ENCODE results near the gene KBTBD13.

KBTBD13 gene

DNA sequence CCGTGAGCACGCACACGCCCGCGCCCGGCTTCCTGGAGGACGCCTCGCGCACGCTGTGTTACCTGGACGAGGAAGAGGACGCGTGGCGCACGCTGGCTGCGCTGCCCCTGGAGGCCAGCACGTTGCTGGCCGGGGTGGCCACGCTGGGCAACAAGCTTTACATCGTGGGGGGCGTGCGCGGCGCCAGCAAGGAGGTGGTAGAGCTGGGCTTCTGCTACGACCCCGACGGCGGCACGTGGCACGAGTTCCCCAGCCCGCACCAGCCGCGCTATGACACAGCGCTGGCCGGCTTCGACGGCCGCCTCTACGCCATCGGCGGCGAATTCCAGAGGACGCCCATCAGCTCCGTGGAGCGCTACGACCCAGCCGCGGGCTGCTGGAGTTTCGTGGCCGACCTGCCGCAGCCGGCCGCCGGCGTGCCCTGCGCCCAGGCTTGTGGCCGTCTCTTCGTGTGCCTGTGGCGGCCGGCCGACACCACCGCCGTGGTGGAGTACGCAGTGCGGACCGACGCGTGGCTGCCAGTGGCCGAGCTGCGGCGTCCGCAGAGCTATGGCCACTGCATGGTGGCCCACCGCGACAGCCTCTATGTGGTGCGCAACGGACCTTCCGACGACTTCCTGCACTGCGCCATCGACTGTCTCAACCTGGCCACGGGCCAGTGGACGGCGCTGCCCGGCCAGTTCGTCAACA is 890 bp downstream of the KBTBD13 start:
- DNase-seq (ENCODE audit: low read depth, low spot score): no peak
- TF ChIP-seq, protein P1, sequence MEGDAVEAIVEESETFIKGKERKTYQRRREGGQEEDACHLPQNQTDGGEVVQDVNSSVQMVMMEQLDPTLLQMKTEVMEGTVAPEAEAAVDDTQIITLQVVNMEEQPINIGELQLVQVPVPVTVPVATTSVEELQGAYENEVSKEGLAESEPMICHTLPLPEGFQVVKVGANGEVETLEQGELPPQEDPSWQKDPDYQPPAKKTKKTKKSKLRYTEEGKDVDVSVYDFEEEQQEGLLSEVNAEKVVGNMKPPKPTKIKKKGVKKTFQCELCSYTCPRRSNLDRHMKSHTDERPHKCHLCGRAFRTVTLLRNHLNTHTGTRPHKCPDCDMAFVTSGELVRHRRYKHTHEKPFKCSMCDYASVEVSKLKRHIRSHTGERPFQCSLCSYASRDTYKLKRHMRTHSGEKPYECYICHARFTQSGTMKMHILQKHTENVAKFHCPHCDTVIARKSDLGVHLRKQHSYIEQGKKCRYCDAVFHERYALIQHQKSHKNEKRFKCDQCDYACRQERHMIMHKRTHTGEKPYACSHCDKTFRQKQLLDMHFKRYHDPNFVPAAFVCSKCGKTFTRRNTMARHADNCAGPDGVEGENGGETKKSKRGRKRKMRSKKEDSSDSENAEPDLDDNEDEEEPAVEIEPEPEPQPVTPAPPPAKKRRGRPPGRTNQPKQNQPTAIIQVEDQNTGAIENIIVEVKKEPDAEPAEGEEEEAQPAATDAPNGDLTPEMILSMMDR (IDR thresholded peaks at IDR 0.05; ENCODE audit: low read depth, low read length): no peak
- in situ Hi-C loops (cut with HindIII; ENCODE audit: low sequenced_read_pairs): no loop called here
- no peak overlapping the region for H3K4me3 ChIP-seq (ENCODE audit: low read depth, low read length)

DNA sequence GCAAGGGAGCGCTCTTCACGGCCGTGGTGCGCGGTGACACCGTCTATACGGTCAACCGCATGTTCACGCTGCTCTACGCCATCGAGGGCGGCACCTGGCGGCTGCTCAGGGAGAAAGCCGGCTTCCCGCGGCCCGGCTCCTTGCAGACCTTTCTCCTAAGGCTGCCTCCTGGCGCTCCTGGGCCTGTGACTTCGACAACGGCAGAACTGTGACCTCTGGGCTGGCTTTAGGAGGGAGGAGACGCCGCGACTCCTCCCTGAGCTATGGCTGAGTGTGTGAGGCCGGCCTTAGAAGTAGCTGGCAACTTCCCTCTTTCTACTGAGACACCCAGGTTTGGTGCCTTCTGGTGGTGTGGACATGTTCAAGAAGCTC is 1.4 kb downstream of the KBTBD13 start:
- in situ Hi-C loops (cut with HindIII; ENCODE audit: low sequenced_read_pairs): no loop called here
- H3K4me3 ChIP-seq (ENCODE audit: low read depth, low read length): no peak overlapping the region
- TF ChIP-seq, protein P1 (IDR thresholded peaks at IDR 0.05; ENCODE audit: low read depth, low read length): peak; percentile 77
- peak; percentile 47 for DNase-seq (ENCODE audit: low read depth, low spot score)

DNA sequence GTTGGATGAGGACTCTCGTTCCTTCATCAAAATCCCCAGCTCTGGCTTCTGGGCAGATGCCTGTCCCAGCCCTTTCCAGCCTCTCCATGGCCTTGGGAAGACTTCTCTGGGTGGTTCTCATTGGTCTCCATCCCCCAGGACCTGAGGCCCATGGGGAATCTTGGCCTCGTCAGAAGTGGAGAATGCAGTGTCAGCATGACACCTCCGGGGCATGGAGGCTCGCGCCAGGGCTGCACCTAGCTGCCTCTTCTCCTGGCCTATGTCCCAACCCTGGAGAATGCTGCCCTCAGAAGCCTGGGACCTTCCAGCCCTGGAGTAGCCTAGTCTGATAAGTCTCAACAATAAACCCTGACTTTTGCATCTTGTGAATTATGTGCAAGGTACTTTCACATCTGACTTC is 3.0 kb downstream of the KBTBD13 start:
- no peak for DNase-seq (ENCODE audit: low read depth, low spot score)
- in situ Hi-C loops (cut with HindIII; ENCODE audit: low sequenced_read_pairs): no loop called here
- TF ChIP-seq, protein P1 (IDR thresholded peaks at IDR 0.05; ENCODE audit: low read depth, low read length): no peak
- H3K4me3 ChIP-seq (ENCODE audit: low read depth, low read length): no peak overlapping the region

DNA sequence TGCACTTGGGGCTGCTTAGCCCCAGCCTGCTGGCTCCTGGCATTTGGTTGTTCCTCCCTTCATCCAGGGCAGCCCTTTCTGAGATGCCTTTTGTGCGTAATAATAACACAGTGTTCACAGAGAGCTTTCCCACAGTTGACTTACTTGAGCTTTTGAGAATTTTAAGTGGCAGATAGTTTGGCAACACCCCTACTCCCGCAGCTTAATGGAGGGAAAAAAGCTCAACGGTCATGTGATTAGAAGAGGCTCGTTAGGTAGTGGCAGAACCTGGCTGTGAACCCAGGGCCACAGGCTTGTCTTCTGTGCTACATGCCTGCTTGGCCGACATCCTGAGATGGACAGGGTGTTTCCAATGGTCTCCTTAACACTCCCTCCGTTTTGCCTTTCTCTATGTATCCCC is 4.7 kb downstream of the KBTBD13 start:
- H3K4me3 ChIP-seq (ENCODE audit: low read depth, low read length): no peak overlapping the region
- in situ Hi-C loops (cut with HindIII; ENCODE audit: low sequenced_read_pairs): no loop called here
- DNase-seq (ENCODE audit: low read depth, low spot score): no peak
- TF ChIP-seq, protein P1 (IDR thresholded peaks at IDR 0.05; ENCODE audit: low read depth, low read length): no peak

DNA sequence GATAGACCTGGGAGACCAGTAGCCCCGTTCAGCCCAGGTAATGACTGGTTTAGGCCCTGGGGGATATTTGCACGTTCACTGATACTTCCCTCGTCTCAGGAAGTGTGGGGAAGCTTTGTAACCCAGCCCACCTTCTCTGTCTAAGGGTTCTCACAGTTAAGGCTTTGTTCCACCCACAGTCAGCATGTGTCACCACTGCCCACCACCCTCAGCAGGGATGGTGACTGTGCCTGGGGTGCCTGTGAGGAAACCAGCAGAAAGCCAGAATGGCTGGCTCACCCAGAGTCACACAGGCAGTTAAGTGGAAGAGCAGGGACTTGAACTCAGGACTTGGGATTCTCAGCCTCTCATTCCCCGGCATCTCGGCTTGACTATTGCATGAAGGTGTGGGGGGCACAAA is 5.2 kb downstream of the KBTBD13 start:
- TF ChIP-seq, protein P1 (IDR thresholded peaks at IDR 0.05; ENCODE audit: low read depth, low read length): no peak
- in situ Hi-C loops (cut with HindIII; ENCODE audit: low sequenced_read_pairs): no loop called here
- DNase-seq (ENCODE audit: low read depth, low spot score): no peak
- no peak overlapping the region for H3K4me3 ChIP-seq (ENCODE audit: low read depth, low read length)

DNA sequence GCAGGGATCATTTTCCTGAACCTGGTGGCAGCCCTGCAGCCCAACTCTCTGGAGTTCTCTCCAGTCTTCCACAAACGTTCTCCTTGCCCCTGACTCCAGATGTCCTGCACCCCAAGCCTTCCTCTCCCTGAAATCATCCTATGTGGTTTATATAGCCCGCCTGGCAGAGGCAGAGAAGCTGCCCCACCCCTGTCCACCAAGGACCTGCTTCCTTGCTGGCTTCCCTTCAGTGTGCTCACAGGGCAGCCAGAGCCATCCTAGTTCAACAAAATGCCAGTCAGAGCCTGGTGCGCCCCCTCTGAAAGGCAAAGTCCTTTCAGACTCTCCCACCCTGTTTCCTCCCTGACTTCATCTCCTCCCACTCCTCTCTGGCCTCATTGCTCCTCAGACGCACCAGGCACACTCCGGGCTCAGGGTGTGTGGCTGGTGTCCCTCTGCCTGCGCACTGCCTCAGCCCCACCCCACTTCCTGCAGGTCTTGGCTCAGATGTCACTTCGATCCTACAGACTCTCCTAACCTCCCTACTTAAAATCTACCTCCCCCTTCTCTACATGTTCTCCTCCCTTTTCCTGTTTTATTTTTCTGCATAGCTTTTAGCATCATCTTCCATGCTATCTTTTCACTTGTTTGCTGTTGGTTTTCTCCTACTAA is 5.9 kb downstream of the KBTBD13 start:
- in situ Hi-C loops (cut with HindIII; ENCODE audit: low sequenced_read_pairs): no loop called here
- no peak for DNase-seq (ENCODE audit: low read depth, low spot score)
- no peak overlapping the region for H3K4me3 ChIP-seq (ENCODE audit: low read depth, low read length)

More for the DNA sequence above, 5.9 kb downstream of the KBTBD13 start:
- TF ChIP-seq, protein P1 (IDR thresholded peaks at IDR 0.05; ENCODE audit: low read depth, low read length): no peak
